OCI-LY1 (cell line): ENCODE results near the gene HAS3.

Source experiments
- EZH2 ChIP-seq: fragments of 200-600 bp; sonication (generic), shearing (Covaris generic); IDR thresholded peaks from 2 replicates; pipeline ENCODE4 v1.8.0; 2017; ENCODE audit warnings: borderline replicate concordance, mixed run types, mild to moderate bottlenecking, antibody characterized with exemption, low read length, moderate library complexity, mixed read lengths
- TF ChIP-seq, protein P1 (sequence below): fragments of 200-600 bp; sonication (generic), shearing (Covaris generic); IDR thresholded peaks from 2 replicates; pipeline ENCODE4 v1.5.1; 2017; ENCODE audit warnings: mild to moderate bottlenecking, antibody characterized with exemption, low read length, moderate library complexity, mixed read lengths

DNA sequence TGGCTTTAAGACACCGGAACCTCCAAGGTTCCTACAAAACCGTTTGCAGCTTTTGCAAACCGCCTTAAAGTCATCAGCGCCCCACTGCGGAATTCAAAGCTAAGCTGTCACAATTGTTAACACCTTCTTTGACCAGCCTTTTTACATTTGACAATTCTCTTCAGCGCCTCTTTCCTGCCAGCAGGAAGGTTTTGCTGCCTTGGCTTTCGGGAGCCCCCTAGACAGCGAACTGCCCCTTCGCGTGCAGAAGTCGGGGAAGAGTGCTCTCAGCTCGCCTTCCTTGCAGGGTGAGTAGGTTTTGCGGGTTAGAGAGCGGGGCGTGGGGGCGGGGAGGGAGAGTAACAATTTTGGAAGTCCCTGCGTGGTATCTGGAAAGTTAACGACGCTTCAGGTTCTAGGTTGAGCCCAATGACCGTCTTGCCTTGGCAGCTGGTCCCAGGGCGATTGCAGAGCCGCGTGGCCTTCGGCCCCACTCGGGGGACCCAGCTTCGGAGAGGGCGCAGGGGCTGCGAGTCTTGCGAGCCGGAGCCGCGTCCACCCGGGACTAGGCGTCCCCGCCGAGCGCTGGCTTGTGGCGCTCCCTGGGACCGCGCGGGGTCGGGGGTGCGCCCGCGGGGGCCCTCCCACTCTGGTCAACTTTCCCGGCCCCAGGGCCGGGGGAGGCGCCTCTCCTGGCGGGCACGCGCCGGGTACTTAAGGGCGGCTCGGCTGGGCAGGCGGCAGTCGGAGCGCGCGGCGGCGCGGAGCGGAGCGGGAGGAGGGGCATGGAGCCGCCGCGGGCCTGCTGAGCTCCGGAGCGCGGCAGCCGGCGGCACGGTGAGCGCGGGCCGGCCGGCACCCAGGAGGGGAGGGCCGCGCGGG, at the start of gene HAS3:
- TF ChIP-seq, protein P1, sequence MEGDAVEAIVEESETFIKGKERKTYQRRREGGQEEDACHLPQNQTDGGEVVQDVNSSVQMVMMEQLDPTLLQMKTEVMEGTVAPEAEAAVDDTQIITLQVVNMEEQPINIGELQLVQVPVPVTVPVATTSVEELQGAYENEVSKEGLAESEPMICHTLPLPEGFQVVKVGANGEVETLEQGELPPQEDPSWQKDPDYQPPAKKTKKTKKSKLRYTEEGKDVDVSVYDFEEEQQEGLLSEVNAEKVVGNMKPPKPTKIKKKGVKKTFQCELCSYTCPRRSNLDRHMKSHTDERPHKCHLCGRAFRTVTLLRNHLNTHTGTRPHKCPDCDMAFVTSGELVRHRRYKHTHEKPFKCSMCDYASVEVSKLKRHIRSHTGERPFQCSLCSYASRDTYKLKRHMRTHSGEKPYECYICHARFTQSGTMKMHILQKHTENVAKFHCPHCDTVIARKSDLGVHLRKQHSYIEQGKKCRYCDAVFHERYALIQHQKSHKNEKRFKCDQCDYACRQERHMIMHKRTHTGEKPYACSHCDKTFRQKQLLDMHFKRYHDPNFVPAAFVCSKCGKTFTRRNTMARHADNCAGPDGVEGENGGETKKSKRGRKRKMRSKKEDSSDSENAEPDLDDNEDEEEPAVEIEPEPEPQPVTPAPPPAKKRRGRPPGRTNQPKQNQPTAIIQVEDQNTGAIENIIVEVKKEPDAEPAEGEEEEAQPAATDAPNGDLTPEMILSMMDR, result peak; percentile 42; the same call in 1 of the 2 replicates
- no peak for TF ChIP-seq EZH2
